Hypothalamus (tissue), 51 donors: Measurements from ENCODE around the gene MITD1.
"Not testable (repeated sequence)": the region's sequence is repeated elsewhere in the genome, so short reads cannot be mapped to it uniquely, and the experiment has no call there.

Experiments used
- DNase-seq, 51 donors: peaks; one replicate each; lab custom pipeline; 2025; lab: John Stamatoyannopoulos, UW

The MITD1 gene

DNA sequence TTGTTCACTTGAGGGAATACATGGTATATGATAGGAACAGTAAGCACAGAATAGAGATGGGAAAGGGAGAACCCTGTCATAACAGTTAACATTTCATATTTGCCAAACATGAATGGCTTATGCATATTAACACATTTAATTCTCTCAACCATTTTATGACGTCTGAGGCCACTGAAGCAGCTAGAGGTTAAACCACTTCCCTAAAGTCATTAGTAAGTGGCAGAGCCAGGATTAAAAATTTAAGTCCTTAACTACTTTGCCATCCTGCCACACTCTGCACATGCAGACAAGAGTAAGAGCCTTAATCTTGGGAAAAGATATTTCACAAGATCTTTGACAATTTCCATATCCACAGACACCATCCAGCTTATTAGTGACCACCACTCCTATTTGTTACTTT, 24.0 kb downstream of the MITD1 start:
- DNase-seq = no peak

- peak; percentile 34 to 92 (median 84) for DNase-seq
Observed at GRCh38 chr2:99154643-99155536, 26.0 kb downstream of the MITD1 start, which contains the start of the genes LIPT1 and TSGA10. Gene LIPT1 (plus strand): TSS chr2:99154967. CDS start chr2:99161958, 6,991 bp downstream. Gene TSGA10 (minus strand): TSS chr2:99154942. CDS start chr2:99109439, 45,503 bp downstream.

DNA sequence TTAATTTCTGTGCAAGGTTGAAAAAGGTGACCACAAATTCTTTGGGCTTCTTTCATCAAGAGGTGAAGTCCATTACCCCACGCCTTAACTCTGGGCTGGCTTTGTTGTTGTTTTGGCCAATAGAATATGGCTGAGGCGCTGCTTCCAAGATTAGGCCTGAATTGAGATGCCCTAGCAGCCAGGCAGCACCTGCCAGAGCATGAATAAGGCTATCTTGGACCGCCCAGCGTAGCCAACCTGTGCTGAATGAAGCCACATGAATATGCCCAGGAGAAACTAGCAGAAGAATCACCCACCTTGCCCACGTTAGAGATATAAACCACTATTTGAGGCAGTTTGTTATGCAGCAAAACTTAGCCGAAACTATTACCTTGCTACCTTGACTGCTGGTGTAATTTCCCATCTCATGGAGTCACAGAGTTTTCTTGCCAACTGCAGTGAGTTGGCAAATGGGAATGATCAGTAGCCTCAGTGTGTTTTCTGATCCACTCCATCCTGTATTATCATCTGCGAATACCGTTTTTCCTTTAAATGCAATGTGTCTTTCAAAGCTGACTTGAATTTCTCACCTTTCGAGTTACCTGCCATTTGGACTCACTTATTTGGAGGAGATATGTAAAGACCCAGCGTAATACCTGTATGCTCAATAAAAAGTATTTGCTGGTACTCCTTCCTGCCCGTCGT, 26.8 kb downstream of the MITD1 start:
- DNase-seq = peak in 6 of 51 donors; percentile 2 to 71 (median 8)

- no peak for DNase-seq
Observed at GRCh38 chr2:99152199-99152895, 28.5 kb downstream of the MITD1 start.

DNA sequence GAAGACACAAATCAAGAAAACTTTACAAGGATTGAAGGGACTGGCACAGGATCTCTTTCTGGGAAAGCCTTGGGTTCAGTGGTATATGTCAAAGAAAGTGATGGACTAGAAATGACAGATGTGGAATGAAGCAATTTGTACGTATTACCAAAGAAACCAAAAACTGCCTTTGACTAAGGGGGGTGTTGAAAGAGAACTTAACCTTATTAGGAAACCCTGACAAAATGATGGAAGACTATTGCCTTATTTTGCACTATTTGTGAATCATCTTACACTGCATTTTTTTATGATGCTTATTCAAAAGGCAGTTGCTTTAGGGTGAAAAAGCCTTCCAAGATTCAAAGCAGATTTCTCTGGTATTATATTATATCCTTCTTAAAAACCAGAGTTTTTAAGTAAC, 30.2 kb downstream of the MITD1 start:
- no peak for DNase-seq

- DNase-seq = peak; percentile 73 to 97 (median 89)
Observed at GRCh38 chr2:99141110-99142108, 39.4 kb downstream of the MITD1 start, which contains the start of gene C2orf15. Gene C2orf15 (plus strand): TSS chr2:99141707. CDS start chr2:99150559, 8,852 bp downstream.

DNA sequence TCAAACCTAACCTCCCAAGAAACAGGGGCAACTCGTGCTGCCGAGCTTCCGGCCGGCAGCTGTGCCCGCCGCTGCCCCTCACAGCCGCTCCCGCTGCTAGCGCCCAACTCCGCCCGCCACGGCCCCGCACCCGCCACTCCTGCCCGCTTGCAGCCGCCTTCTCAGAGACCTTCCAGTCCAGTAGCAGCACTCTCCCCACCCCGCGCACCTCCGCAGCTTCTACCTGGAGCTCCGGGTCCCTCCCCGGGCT, 40.1 kb downstream of the MITD1 start:
- DNase-seq = peak in 1 of 51 donors; percentile 70

DNA sequence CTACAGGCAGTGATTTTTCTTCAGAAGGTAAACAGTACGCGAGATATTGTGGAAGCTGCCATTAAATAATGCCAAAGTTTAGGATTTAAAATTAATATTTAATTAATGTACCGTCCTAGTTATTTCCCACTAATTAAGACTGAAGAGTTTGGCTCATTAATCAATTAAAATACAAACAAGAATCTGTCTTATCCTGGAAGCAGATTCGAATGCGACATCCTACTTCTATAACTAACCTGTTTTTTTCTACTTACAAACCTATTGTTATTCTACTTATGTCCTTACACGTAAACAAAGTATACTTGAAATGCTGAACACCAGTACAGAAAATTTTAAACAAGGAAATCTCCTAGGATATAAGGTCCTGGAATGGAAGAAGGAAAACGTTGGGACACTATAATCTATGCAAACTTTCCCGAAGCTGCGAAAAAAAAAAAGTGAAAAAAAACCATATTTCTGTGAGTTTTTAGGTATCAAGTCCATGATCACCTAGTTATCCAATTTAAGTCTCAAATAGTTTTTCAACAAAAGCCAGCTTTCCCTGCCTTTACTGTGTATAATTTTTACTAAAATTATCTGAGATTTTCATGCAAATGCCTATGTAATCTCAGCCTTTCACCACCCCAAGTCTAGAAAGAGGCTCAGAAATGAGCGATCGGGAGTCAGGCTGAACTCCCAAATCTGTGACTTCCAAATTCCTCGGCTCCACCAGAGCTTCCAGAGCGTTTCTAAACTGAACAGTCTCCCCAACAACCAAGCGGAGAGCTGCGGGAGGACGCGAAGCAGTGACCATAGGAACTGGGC, 40.6 kb downstream of the MITD1 start:
- DNase-seq = no peak

DNA sequence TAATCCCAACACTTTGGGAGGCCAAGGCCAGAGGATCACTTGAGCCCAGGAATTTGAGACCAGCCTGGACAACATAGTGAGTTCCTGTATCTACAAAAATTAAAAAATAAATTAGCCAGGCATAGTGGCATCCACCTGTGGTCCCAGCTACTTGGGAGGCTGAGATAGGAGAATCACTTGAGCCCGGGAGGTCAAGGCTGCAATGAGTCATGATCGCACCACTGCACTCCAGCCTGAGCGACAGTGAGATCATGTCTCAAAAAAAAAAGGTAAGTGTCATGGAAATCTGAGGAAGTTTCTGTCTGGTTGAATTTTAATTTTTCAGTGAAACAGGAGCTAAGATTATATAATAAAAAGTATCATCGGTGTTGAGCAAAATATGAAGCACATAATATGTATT, 41.9 kb downstream of the MITD1 start:
- no peak for DNase-seq

DNA sequence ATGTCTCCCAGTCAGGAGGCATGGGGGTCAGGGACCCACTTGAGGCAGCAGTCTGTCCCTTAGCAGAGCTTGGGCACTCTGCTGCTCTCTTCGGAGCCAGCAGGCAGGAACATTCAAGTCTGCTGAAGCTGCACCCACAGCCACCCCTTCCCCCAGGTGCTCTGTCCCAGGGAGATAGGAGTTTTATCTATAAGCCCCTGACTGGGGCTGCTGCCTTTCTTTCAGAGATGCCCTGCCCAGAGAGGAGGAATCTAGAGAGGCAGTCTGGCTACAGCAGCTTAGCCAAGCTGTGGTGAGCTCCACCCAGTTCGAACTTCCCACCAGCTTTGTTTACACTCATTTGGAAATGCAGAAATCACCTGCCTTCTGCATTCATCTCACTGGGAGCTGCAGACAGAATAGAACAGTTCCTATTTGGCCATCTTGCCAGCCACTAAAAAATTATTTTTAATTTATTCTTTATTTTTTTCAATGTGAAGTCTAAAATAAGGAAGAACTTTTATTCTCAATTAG, 45.8 kb downstream of the MITD1 start:
- DNase-seq = not testable (repeated sequence)

- no peak for DNase-seq
Observed at GRCh38 chr2:99127981-99128380, 52.9 kb downstream of the MITD1 start.
